GM18499 (cell line): Measurements from ENCODE around the gene RPL23.

Experiments used
- ATAC-seq: cut with Tn5 transposase; IDR thresholded peaks from one replicate; pipeline ENCODE4 v1.9.1; 2021; ENCODE audit warnings: moderate number of reproducible peaks; ENCODE audit not compliant: insufficient read depth, unreplicated experiment

The RPL23 gene

DNA sequence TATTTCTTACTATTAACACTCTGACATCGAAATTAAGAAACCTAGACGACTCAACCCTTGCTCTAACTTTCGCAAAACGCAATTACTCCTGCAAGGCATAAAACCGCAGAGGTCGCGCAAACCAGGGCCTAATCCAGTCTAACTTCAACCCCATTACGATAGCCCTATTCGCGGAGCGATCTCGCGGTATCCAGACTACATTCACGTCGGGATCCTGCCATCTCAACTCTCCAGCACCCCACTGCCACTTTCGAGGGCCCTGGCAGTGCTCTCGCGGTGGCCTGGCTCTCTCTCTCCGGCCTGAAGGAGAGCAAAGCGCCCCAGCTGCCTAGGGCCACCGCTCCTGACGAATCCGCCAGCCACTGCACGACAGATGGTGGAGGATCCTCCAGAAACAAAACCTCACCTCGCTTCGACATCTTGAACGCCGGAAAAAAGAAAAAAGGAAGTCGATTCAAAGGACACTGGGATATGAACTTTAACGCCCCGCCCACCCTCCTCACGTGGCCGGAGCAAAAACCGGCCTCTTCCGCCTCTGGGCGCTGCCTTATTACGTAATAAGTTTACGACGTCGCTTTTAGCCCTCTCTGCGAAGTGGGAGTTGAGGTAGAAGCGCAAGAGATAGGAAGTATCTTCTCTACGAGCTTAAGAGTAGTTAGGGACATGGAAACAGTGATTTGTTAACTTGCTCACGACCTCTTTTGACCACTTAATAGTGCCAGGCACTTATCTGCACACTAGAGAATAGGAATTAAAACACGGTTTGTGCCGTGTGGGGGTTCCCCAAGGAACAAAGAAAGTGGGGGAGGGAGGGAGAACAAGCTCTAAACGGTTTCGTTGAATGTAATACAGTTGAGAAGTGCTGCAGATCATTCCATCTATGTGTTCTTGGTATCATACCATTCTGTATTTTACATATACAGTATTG, at the start of gene RPL23:
RPL23 (minus strand) TSS at position 430 of the 928 bp plus-strand sequence; CDS start at position 419, 11 bp downstream.
- ATAC-seq, result peak; percentile 39

DNA sequence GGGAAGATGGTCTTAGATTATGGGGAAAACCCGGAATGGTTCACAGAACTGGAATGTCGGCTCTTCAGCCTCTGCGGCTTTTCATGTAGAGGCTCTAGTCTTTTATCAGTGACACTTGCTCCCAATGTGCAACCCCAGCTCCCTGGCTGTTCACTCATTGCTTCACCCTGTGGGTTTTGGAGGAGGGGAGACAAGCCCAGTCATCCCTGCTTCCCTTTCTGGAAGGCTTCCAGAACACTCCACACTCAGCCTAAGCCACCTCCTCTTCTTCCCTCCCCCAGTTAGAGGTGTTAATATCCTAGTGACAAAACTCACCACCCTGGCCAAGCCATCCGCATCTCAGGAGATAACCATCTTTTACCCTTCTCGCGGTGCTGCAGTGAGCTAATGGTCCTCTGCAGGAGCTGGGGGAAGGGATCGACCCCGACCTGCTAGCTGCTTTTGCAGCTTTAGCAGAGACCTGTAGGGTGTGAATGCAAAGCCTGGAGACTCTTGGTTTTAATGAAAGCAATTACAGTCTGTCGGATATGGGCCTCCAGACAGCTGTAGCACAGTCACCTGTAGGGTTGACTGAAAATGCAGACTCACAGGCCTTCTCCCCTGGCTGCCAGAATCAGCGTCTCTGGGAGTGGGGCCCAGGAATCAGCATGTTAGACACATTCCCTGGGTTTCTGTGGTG, 47.6 kb upstream of the RPL23 start:
- ATAC-seq, result no peak

DNA sequence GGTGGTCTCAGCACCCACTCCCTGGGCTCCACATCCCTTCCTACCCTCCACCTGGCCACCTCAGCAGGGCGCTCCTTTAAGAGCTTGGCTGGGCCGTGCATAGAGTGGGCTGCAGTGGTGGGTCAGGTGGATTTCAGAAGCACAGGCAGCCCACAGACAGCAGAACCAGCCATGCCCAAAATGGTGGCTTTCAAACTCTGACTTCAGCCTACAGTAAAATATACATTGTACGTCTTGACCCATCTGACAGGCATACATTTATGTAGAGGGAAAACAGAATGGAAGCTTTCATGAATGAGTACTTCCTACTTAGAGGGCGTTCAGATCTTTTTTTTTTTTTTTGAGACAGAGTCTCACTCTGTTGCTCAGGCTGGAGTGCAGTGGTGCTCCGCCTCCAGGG, 45.9 kb upstream of the RPL23 start:
- no peak for ATAC-seq

DNA sequence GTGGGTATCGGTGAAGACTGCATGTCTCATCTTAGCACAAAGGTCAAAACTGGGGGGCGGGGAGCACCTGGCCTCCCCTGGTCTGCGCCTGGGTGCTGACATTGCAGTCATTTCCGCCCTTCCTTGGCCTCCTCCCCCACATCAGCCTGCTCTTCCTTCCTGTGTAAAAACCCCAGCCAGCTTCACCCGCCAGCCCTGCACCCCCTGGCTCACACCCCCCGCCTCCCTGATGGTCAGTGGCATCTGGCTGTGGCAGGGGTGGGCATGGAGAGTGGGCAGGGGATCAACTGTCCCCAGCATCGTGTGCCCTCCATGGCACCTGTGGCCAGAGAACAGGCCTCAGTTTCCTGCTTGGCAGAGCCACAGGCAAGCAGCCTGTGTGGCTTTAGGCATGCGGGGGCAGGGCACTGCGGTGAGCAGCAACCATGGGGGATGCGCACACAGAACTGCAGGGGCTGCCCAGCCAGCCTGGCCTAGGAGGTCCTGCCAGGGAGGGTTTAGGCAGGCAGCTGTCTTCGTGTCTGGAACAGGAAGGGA, 45.4 kb upstream of the RPL23 start:
- no peak for ATAC-seq

DNA sequence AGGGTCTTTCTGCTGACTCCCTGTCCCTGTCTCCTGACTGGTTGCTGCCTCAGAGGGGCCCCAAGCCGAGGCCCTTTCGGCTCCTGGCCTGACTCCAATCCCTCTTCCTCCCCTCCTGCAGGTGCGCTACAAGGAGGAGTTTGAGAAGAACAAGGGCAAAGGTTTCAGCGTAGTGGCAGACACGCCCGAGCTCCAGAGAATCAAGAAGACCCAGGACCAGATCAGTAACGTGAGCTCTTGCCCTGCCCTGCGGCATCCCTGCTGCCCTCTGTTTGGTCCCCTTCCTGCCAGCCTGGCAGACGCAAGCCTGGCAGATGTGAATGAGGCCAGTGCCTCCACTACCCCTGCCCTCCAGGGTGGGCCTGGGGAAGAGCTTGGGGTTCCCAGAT, 44.8 kb upstream of the RPL23 start:
- no peak for ATAC-seq

DNA sequence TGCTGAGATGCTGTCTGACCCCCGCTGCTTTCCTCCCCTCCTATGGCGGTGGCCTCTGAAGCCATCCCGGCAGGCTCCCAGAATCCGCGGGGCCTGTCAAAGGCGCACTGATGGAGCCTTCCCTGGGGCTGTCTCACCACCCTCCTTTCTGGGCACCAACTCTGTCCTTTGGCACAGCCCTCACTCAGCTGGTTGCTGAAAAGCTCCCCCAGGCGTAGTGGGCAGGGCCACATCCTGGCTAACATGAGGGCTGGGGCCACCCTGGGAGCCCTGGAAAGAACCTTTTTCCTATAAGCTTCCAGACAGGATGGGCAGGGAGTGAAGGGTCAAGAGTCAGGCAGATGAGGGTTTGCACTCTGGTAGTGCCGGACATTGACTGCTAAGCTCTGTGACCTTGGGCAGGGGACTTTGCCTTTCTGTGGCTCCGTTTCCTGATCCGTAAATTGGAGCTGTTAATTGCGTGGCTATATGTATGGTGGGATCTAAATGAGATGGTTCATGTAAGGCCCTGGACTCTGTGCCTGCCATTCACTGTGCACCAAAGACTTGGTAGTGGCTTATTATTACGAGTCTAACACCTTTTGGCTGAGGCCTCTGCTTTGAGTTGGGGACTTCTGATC, 44.3 kb upstream of the RPL23 start:
- no peak for ATAC-seq

DNA sequence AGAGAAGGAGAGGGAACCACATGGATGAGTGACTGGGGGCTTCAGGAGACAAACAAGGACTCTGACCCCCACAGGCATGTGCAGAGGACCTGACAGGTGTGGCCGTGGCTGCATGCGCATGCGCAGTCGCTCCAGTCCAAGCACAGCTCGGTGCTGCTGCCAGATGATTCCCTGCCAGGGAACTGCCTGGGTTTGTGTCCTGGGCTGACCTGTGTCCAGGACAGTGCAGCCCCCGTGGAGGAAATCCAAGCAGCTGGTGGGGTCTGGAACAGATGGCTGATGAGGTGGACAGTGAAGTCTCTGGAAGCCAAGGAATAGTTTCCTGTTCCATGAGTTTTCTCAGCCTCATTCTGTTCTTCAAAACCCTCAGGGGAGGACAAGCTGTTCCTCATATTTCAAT, 43.7 kb upstream of the RPL23 start:
- ATAC-seq, result no peak

DNA sequence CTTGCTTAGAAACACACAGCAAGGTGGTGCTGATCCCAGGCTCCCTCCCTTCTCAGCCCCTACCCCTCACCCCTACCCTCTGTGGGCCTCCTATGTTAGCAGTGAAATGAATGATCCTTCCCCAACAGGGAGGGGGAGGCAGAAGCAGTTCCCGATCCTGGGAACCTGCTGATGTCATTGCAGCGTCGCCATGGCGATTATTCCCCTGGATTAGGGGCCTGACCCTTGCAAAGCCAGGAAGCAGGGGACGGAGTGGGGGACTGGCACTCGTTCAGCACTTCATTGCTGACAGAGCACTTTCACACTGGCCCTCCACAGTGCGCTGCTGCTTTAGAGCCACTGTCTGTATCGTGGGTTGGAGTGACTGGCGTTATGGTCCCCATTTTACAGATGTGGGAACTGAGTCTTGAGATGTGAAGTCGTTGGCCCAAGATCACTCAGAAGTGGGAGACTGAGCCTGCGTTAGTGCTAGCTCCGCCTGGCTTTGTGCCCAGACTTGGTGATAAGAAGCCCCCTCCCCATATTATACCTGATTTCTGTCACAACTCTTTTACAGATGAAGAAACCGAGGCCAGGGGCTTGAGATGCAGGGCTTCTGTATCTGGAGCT, 42.9 kb upstream of the RPL23 start:
- ATAC-seq, result no peak

DNA sequence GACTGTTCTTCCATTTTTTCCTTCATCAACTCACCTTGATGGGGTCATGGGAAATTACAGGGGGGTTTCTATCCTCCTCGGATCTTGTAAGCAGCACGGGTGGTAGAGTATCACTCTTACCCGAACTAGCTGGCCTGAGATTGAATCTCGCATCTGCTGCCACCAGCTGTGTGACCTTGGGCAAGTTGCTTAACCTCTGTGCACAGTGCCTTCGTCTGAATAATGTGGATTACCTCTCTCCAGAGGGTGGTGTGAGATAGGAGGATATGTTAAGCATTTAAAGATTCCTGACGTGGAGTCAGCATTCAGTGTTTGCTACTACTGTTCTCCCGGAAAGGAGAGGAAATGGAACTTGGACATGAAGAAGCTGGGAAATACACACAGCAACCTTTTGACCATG, 40.8 kb upstream of the RPL23 start:
- no peak for ATAC-seq

DNA sequence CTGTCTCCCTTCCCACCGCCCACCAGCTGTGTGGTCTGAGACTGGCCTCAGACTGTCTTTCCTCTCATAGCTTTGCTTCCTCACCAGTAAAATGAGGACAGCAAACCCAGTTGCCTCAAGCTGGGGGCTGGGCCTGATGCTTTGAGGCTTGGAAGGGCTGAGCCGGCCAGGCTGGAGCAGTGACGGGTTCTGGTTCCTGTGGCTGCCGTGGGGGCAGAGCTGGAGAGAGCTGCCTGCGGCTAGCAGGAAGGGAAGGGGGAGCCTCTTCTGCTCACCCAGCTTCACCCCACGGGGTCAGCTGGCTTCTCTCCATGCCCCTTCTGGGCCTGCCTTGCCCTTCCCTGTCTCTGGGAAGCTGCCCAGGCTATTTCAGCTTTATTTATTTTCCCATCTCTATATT, 40.1 kb upstream of the RPL23 start:
- no peak for ATAC-seq

DNA sequence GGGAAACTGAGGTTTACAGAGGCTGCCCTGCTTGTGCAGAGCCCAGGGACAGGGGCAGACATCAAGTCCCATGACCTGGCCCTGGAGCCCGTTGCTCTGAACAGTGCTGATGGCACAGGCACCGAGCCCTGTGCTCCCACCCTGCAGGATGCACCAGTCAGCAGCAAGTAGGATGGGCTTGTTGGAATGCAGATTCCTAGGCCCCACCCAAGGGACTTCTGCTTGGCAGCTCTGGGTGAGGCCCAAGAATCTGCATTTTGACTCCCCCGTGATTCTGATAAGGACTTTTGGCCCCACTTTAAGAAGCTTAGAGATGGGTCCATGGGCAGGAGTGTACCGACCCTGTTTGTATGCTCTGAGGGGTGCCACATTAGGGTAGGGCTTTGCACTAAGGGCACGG, 39.6 kb upstream of the RPL23 start:
- no peak for ATAC-seq

DNA sequence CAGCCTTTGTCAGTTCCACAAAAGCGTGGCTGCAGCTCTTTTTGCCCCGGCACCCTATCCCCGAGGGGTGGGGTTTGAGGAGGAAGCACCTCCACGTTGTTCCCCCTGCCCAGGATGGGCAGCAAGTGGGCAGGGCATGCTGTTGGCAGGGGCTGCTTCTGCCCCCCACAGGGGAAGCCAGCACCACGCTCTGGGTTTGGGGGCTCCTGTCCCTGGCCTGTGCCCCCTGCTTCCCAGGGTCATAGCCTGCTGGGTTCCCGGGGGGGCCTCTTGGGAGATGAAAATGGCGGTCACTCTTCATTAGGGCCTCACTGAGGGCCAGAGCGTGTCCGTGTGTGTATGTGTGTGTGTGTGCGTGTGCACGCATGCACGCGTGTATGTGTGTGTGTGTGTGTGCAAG, 39.1 kb upstream of the RPL23 start:
- ATAC-seq, result no peak

DNA sequence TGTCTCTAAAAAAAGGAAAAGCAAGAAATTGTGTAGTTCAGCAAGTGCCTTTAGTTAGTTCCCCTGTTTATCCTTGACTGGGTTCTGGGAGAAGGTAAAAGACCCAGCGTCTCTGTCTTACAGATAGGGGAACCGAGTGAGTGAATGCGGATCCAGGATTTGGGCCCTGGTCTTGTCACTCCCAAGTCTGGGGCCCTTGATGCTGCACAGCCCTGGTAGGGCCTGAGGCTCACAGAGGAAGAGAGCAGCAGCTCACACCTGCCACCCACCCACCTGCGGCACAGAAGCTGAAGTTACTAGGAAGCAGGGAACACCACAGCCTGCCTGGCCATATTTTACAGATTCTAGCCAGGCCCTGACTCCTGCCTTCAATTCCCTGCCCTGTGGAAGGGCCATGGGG, 38.6 kb upstream of the RPL23 start:
- no peak for ATAC-seq

DNA sequence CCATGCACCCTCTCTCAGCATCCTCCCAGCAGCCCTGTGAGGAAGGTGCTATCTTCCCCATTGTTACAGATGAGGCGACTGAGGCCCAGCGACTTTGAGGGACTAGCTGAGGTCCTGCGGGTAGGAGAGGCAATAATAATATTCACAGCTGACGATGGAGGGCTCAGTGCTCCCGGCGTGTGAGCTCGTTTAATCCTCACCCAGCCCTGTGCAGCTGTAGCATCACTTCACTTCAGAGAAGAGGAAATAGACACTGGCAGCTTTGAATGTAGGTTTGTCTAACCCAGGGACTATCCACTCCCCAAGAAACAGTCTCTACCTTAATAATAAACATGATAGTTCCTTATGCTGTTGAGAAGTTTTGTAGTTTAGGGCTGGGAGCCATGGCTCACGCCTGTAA, 37.9 kb upstream of the RPL23 start:
- no peak for ATAC-seq

DNA sequence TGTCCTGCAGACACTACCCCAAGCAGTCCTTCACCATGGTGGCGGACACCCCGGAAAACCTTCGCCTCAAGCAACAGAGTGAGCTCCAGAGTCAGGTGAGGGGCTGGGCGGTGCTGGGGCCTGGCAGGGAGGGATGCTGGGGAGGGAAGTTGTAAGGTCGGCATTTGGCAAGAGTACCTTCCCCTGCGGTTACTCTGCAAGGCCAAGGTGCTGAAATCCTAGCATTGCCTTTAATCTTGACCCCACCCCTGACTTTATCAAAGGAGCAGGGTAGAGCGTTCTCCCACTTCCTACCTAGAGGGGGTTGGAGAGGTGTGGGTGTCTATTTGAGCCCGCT, 36.9 kb upstream of the RPL23 start:
- no peak for ATAC-seq

DNA sequence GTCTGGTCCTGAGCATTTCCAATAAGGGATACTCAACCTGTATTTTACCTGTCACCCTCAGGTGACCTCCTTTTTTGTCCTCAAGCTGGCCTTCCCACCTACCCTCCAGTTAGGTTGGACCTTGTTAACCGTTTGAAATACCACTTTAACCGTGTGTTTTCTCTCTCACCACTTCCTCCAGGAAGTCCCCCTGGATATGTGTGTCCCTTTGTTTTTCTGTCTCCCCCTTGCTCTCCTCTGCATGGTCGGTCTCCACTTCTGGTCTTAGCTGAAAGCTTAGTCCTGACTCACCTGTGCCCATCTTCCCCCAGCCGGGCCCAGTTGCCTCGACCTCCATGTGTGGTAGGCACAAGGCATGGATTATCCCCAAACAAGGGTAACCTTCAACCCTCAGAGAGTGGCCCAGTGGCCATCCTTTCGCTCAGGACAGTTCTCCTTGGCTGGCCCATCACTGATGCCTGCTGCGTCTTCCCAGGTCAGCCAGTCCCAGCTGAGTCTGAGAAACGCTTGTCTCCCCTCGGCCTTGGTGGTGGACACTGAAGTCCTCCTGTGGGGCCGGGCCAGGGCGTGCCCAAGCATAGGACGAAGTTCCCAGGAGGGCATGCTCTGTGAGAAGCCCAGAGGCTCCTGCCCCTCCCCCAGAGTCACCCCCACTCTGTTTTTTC, 36.4 kb upstream of the RPL23 start:
- ATAC-seq, result no peak

DNA sequence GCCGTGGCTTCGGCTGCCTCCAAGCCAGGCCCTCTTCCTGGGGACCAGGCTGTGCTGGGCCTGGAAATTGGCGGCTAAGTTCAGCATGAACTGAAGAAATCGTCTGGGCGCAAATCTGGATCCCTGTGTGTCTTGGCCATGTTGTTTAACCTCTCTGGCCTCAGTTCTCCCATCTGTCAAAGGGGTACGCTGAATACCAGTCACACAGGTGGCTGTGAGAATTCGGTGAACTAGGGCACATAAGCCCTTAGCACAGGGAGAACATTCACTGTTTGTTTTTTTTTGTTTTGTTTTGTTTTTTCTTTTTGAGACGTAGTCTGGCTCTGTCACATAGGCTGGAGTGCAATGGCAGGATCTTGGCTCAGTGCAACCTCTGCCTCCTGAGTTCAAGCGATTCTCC, 35.3 kb upstream of the RPL23 start:
- ATAC-seq, result no peak

DNA sequence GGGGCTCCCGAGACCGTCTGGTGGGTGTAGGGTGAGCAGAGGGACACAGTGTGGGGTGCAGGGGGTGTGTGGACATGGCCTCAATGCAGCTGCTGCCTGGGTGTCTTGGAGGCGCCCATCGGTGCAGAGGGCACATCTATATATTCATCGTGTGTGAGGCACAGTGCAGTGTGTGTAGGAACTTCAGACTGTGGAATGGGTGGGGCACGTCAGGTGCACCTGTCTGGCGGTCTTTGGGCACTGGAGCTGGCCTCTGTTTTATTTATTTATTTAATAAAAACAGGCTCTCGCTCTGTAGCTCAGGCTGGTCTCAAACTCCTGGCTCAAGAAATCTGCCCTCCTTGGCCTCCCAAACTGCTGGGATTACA, 33.1 kb upstream of the RPL23 start:
- no peak for ATAC-seq

DNA sequence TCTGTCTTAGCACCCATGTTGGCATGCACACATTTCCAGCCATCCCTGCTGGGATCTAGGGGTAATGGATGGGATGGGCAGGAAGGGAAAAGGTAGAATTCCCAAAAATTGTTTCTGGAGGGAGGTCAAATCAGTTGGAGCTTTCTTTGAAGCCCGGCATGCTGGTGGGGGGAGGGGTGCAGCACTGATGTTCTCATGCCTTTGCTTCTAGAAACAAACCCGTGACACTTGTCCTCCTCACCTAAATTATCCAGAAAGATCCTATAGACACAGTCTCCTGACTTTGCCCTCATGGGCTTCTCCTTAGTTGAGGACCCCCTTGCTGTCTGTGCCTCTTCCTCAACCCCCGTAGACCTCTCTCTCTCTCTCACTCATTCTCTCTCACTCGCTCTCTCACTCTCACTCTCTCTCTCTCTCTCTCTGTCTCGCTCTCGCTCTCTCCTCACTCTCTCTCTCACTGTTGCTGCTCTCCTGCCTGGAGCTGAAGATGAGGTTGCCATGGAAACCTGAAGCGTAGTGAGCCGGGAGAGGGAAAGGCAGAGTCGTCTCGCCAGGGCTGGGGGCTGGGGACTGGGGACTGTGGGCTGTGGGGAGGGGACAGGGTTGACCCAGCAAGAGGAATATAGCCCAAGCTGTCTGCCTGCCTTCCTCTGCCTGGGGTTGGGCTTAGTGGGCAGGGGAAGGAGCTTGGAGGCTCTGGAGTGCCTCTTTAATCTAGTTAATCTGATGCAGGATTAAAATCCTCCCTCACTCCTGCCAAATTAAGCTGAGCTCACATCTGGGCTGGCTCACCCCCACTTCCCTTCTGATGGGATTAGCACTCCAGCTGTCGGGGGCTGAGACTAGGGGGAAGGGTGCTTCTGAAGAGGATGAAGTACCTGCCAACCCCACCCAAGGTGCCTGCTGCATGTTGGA, 32.5 kb upstream of the RPL23 start:
- no peak for ATAC-seq
